Heart left ventricle (tissue), 16 donors: ENCODE results near the gene NTMT2. TPM values are rescaled to one million over a fixed set of nuclear protein-coding genes. Genes with fewer than 3 reads are reported as not detected.

Experiments
- ATAC-seq, 4 donors: fragments of 200-7000 bp; cut with Tn5 transposase; one replicate each; pipeline ENCODE4 v1.9.1; 2020 to 2022; ENCODE audit warnings: moderate library complexity in 4 of 4, mild to moderate bottlenecking in 3 of 4, moderate number of reproducible peaks in 1 of 4
- DNase-seq, 5 donors: peaks; one replicate each; pipeline ENCODE4 v3.0.0-alpha.2; 2020
- H3K27ac ChIP-seq, 12 donors: fragments of 200-600 bp; sonication (generic) in 4 of 12; one replicate each; pipeline versions ENCODE4 v1.5.0 to v1.8.0; 2016 to 2022; ENCODE audit warnings: mild to moderate bottlenecking in 2 of 12
- H3K27me3 ChIP-seq, 9 donors: fragments of 200-600 bp; sonication (generic) in 2 of 9; one replicate each; pipeline versions ENCODE4 v1.5.1 to v1.8.0; 2016 to 2022; ENCODE audit warnings: mild to moderate bottlenecking in 3 of 9
- H3K36me3 ChIP-seq, 9 donors: fragments of 200-600 bp; sonication (generic) in 2 of 9; one replicate each; pipeline versions ENCODE4 v1.5.0 to v1.8.0; 2018 to 2022; ENCODE audit warnings: mild to moderate bottlenecking in 2 of 9
- H3K4me1 ChIP-seq, 12 donors: fragments of 200-600 bp; sonication (generic) in 4 of 12; one replicate each; pipeline versions ENCODE4 v1.5.0 to v1.8.0; 2016 to 2022; ENCODE audit warnings: mild to moderate bottlenecking in 3 of 12
- H3K4me3 ChIP-seq, 12 donors: fragments of 200-600 bp; sonication (generic) in 4 of 12; one replicate each; pipeline versions ENCODE4 v1.5.0 to v1.8.0; 2017 to 2022; ENCODE audit warnings: mild to moderate bottlenecking in 9 of 12, moderate library complexity in 4 of 12
- H3K9me3 ChIP-seq, 12 donors: fragments of 200-600 bp; sonication (generic) in 4 of 12; one replicate each; pipeline versions ENCODE4 v1.5.0 to v1.8.0; 2016 to 2022; ENCODE audit warnings: mild to moderate bottlenecking in 1 of 12
- POLR2A ChIP-seq, 2 donors: fragments of 450-650 bp; IDR thresholded peaks; one replicate each; pipeline ENCODE4 v1.6.1; 2017; ENCODE audit warnings: antibody characterized with exemption in 2 of 2, mild to moderate bottlenecking in 2 of 2, moderate library complexity in 2 of 2
- WGBS, 4 donors: extraction: QIAGEN DNeasy Blood & Tissue Kit in 2 of 4; methylation state at CpG; one replicate each; pipeline versions ENCODE4 v1.1.5 to v1.1.7; 2013 to 2018; 5-methylcytosine and 5-hydroxymethylcytosine counted together
- intact Hi-C, 10 donors: fragments of 100-400 bp; cut with DNase I; formaldehyde crosslinking; loops; one replicate each; pipeline versions ENCODE4 v1.11.1 to v1.14.2; 2022
- polyA plus RNA-seq, 2 donors: library from polyadenylated mRNA; stranded (reverse); fragments of 200-250 nt; gene quantifications; one replicate each; pipeline ENCODE4 v1.2.3, GENCODE V29; 2013
- total RNA-seq, 9 donors: library from RNA; depleted of rRNA in 2 of 9; stranded (reverse); fragments of >200 nt in 2 of 9; fragmentation: NEBNext Ultra II Directional in 3 of 9; extraction: Animal tissue kit (Norgen Biotek cat#: 25700) in 3 of 9; gene quantifications; one replicate each; pipeline versions ENCODE4 v1.1.0 to v1.2.4, GENCODE V29; 2016 to 2023
- TF ChIP-seq, protein P1 (sequence below), 12 donors: fragments of 200-600 bp; sonication (generic) in 4 of 12; IDR thresholded peaks; one replicate each; pipeline versions ENCODE4 v1.5.0 to v1.8.0; 2018 to 2022; ENCODE audit warnings: antibody characterized with exemption in 12 of 12, mild to moderate bottlenecking in 5 of 12
- donor health status: ischemic (EF 13 %, LVEDD 7.1; RV severe dilation, severe dysfunction).
- donor health status: healthy with polysubstance abuse.
- donor health status: DM: no; HTN: yes; CAD: no.
- donor health status: DM: no; HTN: no; CAD: no.
- donor health status: ischemic (EF 25% LVEDD 6.9; RV normal size, moderate dysfunction).
- donor health status: ischemic (EF 25% LVEDD 5.7; RV mildly dilated, moderate dysfunction).
- donor health status: healthy.
- donor health status: DM: yes; HTN: yes; CAD: no.
- donor health status: ischemic (EF 35%, LVEDD 5.7; RV mildly dilated, moderate dysfunction).
- donor health status: nonischemic (EF 11% LVEDD 7.7; RV severe dilation, severe dysfunction).
- donor health status: DM: yes; HTN: yes; CAD: no.
- donor health status: PGD.
- donor health status: ischemic (EF 29% LVEDD 5.4; RV normal size, mild dysfunction).
- donor health status: nonischemic (EF 23%, LVEDD 6.1; RV moderate dilation, normal function).

Gene NTMT2
- total and polyA plus RNA-seq, 11 donors: 0.33 to 3.6 (median 1.8) TPM

DNA sequence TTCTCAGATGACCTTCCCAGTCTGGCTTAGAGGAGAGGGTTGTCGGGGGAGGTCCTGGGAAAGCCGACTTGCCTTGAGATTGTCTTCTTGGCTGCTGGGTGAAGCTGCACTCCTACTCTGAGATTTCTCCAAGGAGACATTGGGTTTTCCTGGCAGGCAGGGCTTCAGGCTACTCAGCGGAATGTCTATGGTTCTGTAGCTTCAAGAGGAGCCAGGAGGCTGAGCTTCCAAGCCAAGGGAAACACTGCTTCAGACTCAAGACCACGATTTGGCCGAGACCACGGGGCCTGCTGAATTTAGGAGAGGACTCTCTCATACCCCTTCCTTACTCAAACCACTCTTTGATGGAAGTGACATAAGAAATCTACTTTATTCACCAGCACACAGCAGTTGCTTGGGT, 67.8 kb downstream of the NTMT2 start:
- ATAC-seq: peak; percentile 49 to 83 (median 68)
- H3K36me3 ChIP-seq: no peaks in the 10 kb centered on the region
- peak; percentile 52 to 66 (median 59) for DNase-seq
- intact Hi-C loops: loop anchor here in 1 of 10 donors (10.0 kb wide), 1 partner anchor 321 kb away; the partner anchor contains the start of gene GORAB
- H3K4me3 ChIP-seq: no peak overlapping the region
- H3K4me1 ChIP-seq: peaks cover 0 to 26% (median 4%) of the 10 kb centered on the region in 12 donors
- no peaks in the 10 kb centered on the region for H3K27me3 ChIP-seq
- TF ChIP-seq POLR2A (IDR thresholded peaks at IDR 0.05): no peak
- no peaks in the 10 kb centered on the region for H3K9me3 ChIP-seq
- H3K27ac ChIP-seq: peak overlapping the region in 7 of 12 donors; percentile 22 to 78 (median 58)
- 73 to 80% (median 78%) methylated on average over 5 to 6 of the region's 6 CpGs for WGBS, 4 donors

DNA sequence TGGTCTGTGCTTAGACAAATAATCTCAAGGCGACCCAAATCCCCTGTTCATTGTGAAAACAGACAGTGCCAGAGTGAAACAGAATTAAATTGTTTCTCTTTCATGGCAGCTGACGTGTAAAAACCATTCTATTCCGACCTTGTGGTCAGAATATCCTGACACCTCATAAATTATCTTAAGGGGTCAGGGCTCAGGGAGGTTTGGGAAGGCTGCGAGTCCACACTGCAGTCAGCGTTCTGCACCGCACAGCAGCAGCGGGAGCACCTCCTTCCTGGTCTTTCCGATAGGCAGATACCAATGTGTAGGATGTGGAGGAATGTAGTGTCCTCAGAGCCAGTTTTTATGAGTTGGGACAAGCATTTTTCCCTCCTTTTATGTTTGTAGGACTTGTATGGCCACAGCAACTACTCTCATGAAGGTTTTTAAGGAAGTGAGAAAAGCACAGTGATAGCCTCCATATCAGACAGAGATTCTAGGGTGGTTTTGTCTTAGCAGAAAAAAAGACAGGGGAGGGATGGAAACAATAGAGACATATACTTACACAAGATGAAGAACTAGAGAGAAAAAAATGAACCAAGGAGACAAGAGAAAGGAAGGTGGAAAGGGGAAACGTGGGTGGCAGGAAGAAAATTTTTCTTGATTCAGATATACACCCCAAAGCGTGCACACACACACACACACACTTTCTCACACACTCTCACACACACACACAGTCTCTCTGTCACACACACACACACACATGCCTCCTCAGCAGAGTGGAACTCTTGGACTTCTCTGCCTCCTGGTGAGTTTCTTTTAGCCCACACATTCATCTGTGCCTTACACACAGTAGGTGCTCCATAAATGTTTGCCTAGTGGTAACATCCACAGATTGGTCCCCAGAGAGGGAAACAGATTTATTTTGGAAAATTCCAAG, 68.6 kb downstream of the NTMT2 start:
- intact Hi-C loops: loop anchor here in 1 of 10 donors (10.0 kb wide), 1 partner anchor 320 kb away; the partner anchor contains the start of gene GORAB
- peak in 3 of 4 donors; percentile 22 to 57 (median 35) for ATAC-seq

DNA sequence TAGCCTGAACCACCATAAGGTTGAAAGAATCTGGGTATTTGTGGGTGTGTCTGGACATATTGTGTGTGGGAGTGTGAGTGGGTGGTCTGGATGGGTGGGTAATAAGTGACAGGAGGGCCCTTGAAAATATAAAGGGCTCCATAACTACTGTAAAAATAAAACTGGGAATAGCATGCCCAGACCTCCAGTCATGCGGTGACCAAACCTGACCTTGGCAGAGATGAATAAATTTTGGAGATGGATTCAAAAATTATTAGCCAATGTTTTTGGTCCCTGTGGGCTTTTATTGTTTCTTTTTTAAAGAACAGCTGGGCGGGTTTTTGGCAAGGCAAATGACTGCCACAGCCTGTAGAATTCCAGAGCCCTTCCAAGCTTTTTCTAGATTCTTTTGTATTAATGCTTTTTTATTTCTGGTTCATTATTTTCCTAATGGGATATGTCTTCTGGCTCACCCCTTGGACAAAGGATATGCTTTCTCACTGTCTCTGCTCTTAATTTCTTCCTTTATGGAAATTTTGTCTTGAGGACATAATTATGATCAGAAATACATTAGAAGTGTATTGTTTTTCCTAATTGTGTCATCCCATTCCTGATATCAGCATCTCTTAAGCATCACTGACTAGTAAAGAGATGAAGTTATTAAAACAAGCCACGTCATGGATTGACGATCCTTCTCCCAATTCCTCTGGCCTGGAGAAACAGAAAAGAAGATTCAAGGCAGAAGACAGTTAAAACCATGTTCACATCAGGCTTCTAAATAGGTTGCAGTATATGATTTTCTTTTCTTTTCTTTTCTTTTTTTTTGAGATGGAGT, 69.5 kb downstream of the NTMT2 start:
- Histone ChIP-seq H3K4me3 (no peak overlapping the region), H3K4me1 (peaks cover 0 to 33% (median 7%) of the 10 kb centered on the region in 12 donors), H3K27me3 (no peaks in the 10 kb centered on the region), H3K9me3 (no peaks in the 10 kb centered on the region), H3K36me3 (no peaks in the 10 kb centered on the region), H3K27ac (peak overlapping the region in 6 of 12 donors; percentile 9 to 78 (median 49))
- no peak for TF ChIP-seq POLR2A (IDR thresholded peaks at IDR 0.05)
- TF ChIP-seq, protein P1, sequence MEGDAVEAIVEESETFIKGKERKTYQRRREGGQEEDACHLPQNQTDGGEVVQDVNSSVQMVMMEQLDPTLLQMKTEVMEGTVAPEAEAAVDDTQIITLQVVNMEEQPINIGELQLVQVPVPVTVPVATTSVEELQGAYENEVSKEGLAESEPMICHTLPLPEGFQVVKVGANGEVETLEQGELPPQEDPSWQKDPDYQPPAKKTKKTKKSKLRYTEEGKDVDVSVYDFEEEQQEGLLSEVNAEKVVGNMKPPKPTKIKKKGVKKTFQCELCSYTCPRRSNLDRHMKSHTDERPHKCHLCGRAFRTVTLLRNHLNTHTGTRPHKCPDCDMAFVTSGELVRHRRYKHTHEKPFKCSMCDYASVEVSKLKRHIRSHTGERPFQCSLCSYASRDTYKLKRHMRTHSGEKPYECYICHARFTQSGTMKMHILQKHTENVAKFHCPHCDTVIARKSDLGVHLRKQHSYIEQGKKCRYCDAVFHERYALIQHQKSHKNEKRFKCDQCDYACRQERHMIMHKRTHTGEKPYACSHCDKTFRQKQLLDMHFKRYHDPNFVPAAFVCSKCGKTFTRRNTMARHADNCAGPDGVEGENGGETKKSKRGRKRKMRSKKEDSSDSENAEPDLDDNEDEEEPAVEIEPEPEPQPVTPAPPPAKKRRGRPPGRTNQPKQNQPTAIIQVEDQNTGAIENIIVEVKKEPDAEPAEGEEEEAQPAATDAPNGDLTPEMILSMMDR (IDR thresholded peaks at IDR 0.05): no peak
- intact Hi-C loops: loop anchor here in 1 of 10 donors (10.0 kb wide), 1 partner anchor 320 kb away; the partner anchor contains the start of gene GORAB
- peak in 3 of 4 donors; percentile 43 to 70 (median 44) for ATAC-seq
- WGBS, 4 donors: 55 to 76% (median 58%) methylated on average over 4 of the region's 4 CpGs
- DNase-seq: peak in 4 of 5 donors; percentile 15 to 58 (median 44)

More for the DNA sequence above, 68.6 kb downstream of the NTMT2 start:
- Histone ChIP-seq H3K36me3 (no peaks in the 10 kb centered on the region), H3K27ac (peak overlapping the region in 7 of 12 donors; percentile 22 to 78 (median 58)), H3K27me3 (no peaks in the 10 kb centered on the region), H3K4me3 (no peak overlapping the region), H3K4me1 (peaks cover 0 to 26% (median 4%) of the 10 kb centered on the region in 12 donors), H3K9me3 (no peaks in the 10 kb centered on the region)
- 63 to 72% (median 64%) methylated on average over 10 of the region's 10 CpGs for WGBS, 4 donors
- no peak for DNase-seq
- no peak for TF ChIP-seq POLR2A (IDR thresholded peaks at IDR 0.05)
- TF ChIP-seq, protein P1 (IDR thresholded peaks at IDR 0.05): no peak

DNA sequence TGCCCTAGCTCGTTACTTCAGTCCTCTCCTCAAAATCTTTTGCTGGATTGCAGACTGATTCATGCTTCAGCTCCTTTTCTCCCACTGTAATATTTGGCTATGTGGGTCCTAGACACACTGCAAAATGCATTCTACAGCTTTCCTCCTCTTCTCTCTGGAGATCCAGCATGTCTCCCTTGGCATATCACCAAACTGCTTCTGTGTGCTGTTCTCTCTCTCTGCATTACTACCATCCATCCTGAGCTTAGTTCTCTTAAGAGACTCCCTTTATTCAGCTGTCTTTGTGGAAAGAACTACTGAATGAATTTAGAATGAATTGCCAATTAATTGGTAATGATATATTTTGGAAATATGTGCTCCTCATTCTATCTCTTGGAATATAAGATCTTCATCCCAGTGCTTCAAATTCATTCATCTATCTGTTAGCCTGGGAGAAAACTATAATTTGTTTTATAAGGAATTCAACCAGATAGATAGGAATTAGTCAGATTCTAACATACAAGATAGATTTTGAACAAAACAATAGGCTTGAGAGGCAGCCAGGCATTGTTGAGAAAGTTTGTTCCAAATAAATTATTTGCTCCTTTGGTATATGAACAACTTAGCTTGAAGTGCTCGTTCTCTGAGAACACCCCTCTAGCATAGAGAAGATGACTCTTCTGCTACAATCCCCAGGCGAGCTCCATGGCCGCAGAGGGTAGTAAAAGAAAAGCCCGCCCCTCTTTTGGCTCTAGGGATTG, 71.9 kb downstream of the NTMT2 start:
- 82 to 89% (median 83%) methylated on average over 5 of the region's 5 CpGs for WGBS, 4 donors
- H3K36me3 ChIP-seq: no peaks in the 10 kb centered on the region
- no peak for DNase-seq
- peaks cover 0 to 50% (median 15%) of the 10 kb centered on the region in 12 donors for H3K4me1 ChIP-seq
- no peak overlapping the region for H3K27ac ChIP-seq
- no peak overlapping the region for H3K4me3 ChIP-seq
- ATAC-seq: no peak
- no peaks in the 10 kb centered on the region for H3K9me3 ChIP-seq
- no peaks in the 10 kb centered on the region for H3K27me3 ChIP-seq
- no peak for TF ChIP-seq POLR2A (IDR thresholded peaks at IDR 0.05)
- intact Hi-C loops: loop anchor here in 1 of 10 donors (10.0 kb wide), 1 partner anchor 317 kb away; the partner anchor contains the start of gene GORAB
